PC-9 (cell line): ENCODE results near the gene FBXO36. TPM values are rescaled to one million over a fixed set of nuclear protein-coding genes. Genes with fewer than 3 reads are reported as not detected.
"Not testable (repeated sequence)": the region's sequence is repeated elsewhere in the genome, so short reads cannot be mapped to it uniquely, and the experiment has no call there.

Source experiments
- BruUV-seq: library from RNA; stranded (reverse); fragments of 400-500 nt; replicated peaks from 2 replicates; lab custom pipeline; 2021; lab: Mats Ljungman, UMichigan
- CTCF ChIA-PET: fragments of 300-600 bp; sonication (Branson Sonifier 250); formaldehyde crosslinking; loops from one replicate; lab custom pipeline; 2022; ENCODE audit warnings: antibody characterized with exemption; lab: Charles Lee
- POLR2A ChIA-PET: fragments of 300-600 bp; sonication (Branson Sonifier 250); formaldehyde crosslinking; loops from one replicate; lab custom pipeline; 2022; ENCODE audit warnings: antibody characterized with exemption; ENCODE audit not compliant: unreplicated experiment; lab: Charles Lee
- DNase-seq, 2 experiments: peaks; one replicate each; pipeline versions ENCODE4 v3.0.0 to v3.0.0-alpha.2; 2015 to 2022; ENCODE audit warnings: mixed read lengths in 1 of 2
- H2AFZ ChIP-seq: fragments of 200-600 bp; sonication (generic); 2 replicates; pipeline ENCODE4 v1.8.1; 2017; ENCODE audit warnings: antibody characterized with exemption
- H3F3A ChIP-seq: fragments of 200-600 bp; sonication (generic); 2 replicates; pipeline ENCODE4 v1.8.1; 2017; ENCODE audit warnings: antibody characterized with exemption, mild to moderate bottlenecking, low read depth; ENCODE audit not compliant: insufficient read depth
- H3K27ac ChIP-seq: fragments of 200-600 bp; sonication (generic); 2 replicates; pipeline ENCODE4 v1.6.1; 2016; ENCODE audit warnings: mixed run types
- H3K27me3 ChIP-seq: fragments of 200-600 bp; sonication (generic); 2 replicates; pipeline ENCODE4 v1.6.1; 2016; ENCODE audit warnings: low read depth, mixed run types; ENCODE audit not compliant: insufficient read depth
- H3K36me3 ChIP-seq: fragments of 200-600 bp; sonication (generic); 2 replicates; pipeline ENCODE4 v1.6.1; 2016; ENCODE audit warnings: low read depth, mixed run types
- H3K4me1 ChIP-seq: fragments of 200-600 bp; sonication (generic); replicated peaks from 2 replicates; pipeline ENCODE4 v1.6.1; 2016; ENCODE audit warnings: mixed run types; ENCODE audit not compliant: insufficient read depth
- H3K4me2 ChIP-seq: fragments of 200-600 bp; sonication (generic); 2 replicates; pipeline ENCODE4 v1.6.1; 2017; ENCODE audit warnings: mixed run types
- H3K4me3 ChIP-seq: fragments of 200-600 bp; sonication (generic); 2 replicates; pipeline ENCODE4 v1.6.1; 2016; ENCODE audit warnings: mixed run types
- H3K79me2 ChIP-seq: fragments of 200-600 bp; sonication (generic); 2 replicates; pipeline ENCODE4 v1.6.1; 2017; ENCODE audit warnings: low read depth, mixed run types
- H3K9me2 ChIP-seq: fragments of 200-600 bp; sonication (generic); 2 replicates; pipeline ENCODE4 v1.8.1; 2017; ENCODE audit warnings: mild to moderate bottlenecking; ENCODE audit not compliant: insufficient read depth
- H3K9me3 ChIP-seq: fragments of 200-600 bp; sonication (generic); 2 replicates; pipeline ENCODE4 v1.8.1; 2016; ENCODE audit warnings: low read depth; ENCODE audit not compliant: insufficient read depth
- H4K20me1 ChIP-seq: fragments of 200-600 bp; sonication (generic); 2 replicates; pipeline ENCODE4 v1.8.1; 2017; ENCODE audit not compliant: insufficient read depth
- EZH2 ChIP-seq: fragments of 200-600 bp; sonication (generic); IDR thresholded peaks from 2 replicates; pipeline ENCODE4 v1.8.0; 2017; ENCODE audit warnings: antibody characterized with exemption, low read depth
- intact Hi-C: fragments of 100-400 bp; cut with micrococcal nuclease; formaldehyde crosslinking; loops from one replicate; pipeline ENCODE4 v1.10.0; 2022; ENCODE audit not compliant: unreplicated experiment
- total RNA-seq: library from RNA; stranded (reverse); gene quantifications from 2 replicates; pipeline ENCODE4 v1.2.3, GENCODE V29; 2021
- TF ChIP-seq, protein P1 (sequence below): fragments of 200-600 bp; sonication (generic); conservative IDR thresholded peaks from 2 replicates; pipeline ENCODE4 v1.6.1; 2017; ENCODE audit warnings: mixed run types, antibody characterized with exemption, mild to moderate bottlenecking, moderate library complexity

The FBXO36 gene
- total RNA-seq, 1 experiment from 2014 or later, result 3.9 TPM

DNA sequence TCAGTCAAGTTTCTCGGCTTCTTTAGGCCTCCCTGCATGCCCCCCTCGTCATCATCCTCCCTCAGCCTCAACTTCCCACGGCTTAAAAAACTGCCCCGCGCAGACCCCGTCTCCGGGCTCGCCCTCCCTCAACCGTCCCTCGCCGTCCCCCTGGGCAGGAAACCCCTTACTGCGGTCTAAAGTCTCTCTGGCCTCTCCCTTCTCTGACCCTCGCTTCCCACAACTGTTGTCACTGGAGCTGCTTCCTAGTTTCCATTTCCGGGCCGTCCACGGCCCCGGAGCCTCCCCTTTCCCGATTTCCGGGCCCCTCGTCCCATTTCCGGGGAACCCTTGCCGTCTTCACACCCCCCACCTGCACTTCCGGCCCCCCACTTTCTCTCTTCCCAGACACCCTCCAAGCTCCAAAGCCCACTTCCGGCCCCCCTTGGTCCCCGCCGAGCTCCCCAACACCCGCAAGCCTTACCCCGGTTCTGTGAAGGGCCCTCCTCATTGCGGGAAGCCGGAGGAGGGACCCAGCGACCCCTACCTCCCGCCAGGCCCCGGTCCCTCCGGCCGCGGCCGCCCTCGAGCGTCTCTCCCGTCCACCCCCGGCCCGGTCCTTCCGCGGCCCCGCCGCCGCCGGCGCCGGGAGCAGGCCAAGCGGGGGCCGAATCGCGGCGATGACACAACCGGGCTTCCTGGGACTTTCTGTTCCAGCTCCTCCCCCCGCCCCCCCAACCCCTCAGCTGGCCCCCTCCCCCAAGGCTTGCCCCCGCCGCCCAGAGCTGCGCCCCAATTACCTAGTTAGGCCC lies 1.0 kb upstream of the FBXO36 start:
- H3K4me1 ChIP-seq, result peaks cover 17% of the 10 kb centered on the region
- no peak for TF ChIP-seq EZH2
- TF ChIP-seq, protein P1, sequence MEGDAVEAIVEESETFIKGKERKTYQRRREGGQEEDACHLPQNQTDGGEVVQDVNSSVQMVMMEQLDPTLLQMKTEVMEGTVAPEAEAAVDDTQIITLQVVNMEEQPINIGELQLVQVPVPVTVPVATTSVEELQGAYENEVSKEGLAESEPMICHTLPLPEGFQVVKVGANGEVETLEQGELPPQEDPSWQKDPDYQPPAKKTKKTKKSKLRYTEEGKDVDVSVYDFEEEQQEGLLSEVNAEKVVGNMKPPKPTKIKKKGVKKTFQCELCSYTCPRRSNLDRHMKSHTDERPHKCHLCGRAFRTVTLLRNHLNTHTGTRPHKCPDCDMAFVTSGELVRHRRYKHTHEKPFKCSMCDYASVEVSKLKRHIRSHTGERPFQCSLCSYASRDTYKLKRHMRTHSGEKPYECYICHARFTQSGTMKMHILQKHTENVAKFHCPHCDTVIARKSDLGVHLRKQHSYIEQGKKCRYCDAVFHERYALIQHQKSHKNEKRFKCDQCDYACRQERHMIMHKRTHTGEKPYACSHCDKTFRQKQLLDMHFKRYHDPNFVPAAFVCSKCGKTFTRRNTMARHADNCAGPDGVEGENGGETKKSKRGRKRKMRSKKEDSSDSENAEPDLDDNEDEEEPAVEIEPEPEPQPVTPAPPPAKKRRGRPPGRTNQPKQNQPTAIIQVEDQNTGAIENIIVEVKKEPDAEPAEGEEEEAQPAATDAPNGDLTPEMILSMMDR, result no peak
- ChIA-PET CTCF (interaction anchor here (0.8 kb wide), 1 partner anchor 146 kb away, joined by 4 read pairs; no protein-coding TSS in a partner anchor), POLR2A (no interaction called here)
- BruUV-seq, result no TSS peak
- intact Hi-C loops, result loop anchor here (5.0 to 10.0 kb wide), 2 partner anchors 694 to 771 kb away; no protein-coding TSS in a partner anchor
- H3K4me2 ChIP-seq, result peak overlapping the region; percentile 99
- H3K4me3 ChIP-seq, result peak overlapping the region; percentile 94
- H3K9me3 ChIP-seq, result no peaks in the 10 kb centered on the region
- H3K36me3 ChIP-seq, result peaks cover 8% of the 10 kb centered on the region
- H2AFZ ChIP-seq, result peak overlapping the region; percentile 81
- H3K79me2 ChIP-seq, result peaks cover 72% of the 10 kb centered on the region
- peaks cover 16% of the 10 kb centered on the region; the same call in 1 of the 2 replicates for H3F3A ChIP-seq
- no peaks in the 10 kb centered on the region for H3K27me3 ChIP-seq
- DNase-seq, result peak; percentile 40 to 65
- H4K20me1 ChIP-seq, result peaks cover 26% of the 10 kb centered on the region
- H3K27ac ChIP-seq, result peak overlapping the region; percentile 80
- H3K9me2 ChIP-seq, result no peaks in the 10 kb centered on the region; the same call in 1 of the 2 replicates

DNA sequence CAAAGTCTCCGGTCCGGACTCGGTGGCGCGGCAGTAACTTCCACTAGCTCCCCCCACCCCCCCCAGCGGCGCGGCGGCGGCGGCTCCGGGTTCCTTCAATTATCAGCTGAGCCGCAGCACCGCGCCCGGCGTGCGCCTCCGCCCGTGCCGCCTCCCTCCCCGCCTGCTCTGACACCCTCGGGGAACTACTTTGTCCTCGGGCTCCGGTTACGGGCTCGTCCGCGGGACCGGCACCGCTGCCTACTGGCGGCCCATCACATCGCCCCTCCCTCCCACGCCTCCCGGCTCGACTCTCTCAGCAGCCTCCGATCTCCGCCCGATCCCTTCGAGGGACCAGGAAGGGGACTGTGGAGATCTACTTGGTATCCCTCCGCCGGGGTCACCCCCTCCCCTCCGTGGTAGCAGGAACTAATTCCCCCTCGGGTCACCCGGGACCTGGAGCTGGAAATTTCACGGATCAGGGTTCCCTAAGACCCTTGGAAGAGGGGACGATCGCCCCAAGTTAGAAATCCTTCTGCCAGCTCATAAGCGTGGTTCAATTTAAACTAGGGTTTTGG lies 333 bp upstream of the FBXO36 start, which contains the start of gene TRIP12:
Gene TRIP12, minus strand, starts transcription at position 118 of the 557 bp plus-strand sequence. CDS start 41,930 bp downstream, outside the sequence.
- Histone ChIP-seq H3K9me3 (no peaks in the 10 kb centered on the region), H3K4me1 (peaks cover 19% of the 10 kb centered on the region), H3K27me3 (no peaks in the 10 kb centered on the region), H3K4me3 (peak within 1 kb of the TSS; percentile 94), H2AFZ (peak within 1 kb of the TSS; percentile 93), H4K20me1 (peaks cover 22% of the 10 kb centered on the region), H3K36me3 (peaks cover 8% of the 10 kb centered on the region), H3K4me2 (peak within 1 kb of the TSS; percentile 99), H3F3A (peaks cover 16% of the 10 kb centered on the region; the same call in 1 of the 2 replicates), H3K27ac (peak within 1 kb of the TSS; percentile 80), H3K79me2 (peaks cover 65% of the 10 kb centered on the region), H3K9me2 (no peaks in the 10 kb centered on the region; the same call in 1 of the 2 replicates)
- DNase-seq, result peak; percentile 88 to 92
- BruUV-seq, result no TSS peak
- intact Hi-C loops, result loop anchor here (5.0 to 10.0 kb wide), 2 partner anchors 693 to 770 kb away; no protein-coding TSS in a partner anchor
- no peak for TF ChIP-seq EZH2
- TF ChIP-seq, protein P1, result no peak
- CTCF ChIA-PET, result no interaction called here
- POLR2A ChIA-PET, result interaction anchor here (0.7 kb wide), 1 partner anchor 15 kb away, joined by 3 read pairs; no protein-coding TSS in a partner anchor

DNA sequence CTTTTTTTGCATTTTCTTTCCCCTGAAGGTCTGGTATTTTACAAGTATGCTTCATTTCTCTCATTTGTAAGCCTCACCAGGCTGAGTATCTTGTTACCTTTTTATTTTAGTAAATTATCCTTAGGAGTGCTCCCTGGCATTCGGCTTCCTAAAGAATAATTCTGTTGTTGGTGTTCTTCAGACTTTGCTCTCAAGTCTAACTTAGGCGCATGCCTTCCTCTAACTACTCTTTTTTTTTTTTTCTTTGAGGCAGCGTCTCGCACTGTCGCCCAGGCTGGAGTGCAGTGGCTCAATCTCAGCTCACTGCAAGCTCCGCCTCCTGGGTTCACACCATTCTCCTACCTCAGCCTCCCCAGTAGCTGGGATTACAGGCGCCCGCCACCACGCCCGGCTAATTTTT lies 2.2 kb downstream of the FBXO36 start:
- CTCF ChIA-PET, BruUV-seq: not testable (repeated sequence)
- peaks cover 48% of the 10 kb centered on the region for H3K79me2 ChIP-seq

More for the DNA sequence above, 2.2 kb downstream of the FBXO36 start:
- H3K9me2 ChIP-seq, H3K27me3 ChIP-seq, H2AFZ ChIP-seq, H3K27ac ChIP-seq, POLR2A ChIA-PET, H3K36me3 ChIP-seq, H3K9me3 ChIP-seq, DNase-seq, H3K4me2 ChIP-seq, H3K4me3 ChIP-seq: not testable (repeated sequence)
- intact Hi-C loops, result loop anchor here (5.0 to 10.0 kb wide), 2 partner anchors 690 to 768 kb away; no protein-coding TSS in a partner anchor
- Histone ChIP-seq H3K4me1 (peaks cover 37% of the 10 kb centered on the region), H4K20me1 (peaks cover 18% of the 10 kb centered on the region), H3F3A (peaks cover 29% of the 10 kb centered on the region)
